LNCAP (cell line): Measurements from ENCODE around the gene MYO1B.

ENCODE experiments used
- TF ChIP-seq, protein P1 (sequence below): fragments of 450-650 bp; IDR thresholded peaks from 2 replicates; pipeline ENCODE4 v1.5.1; 2017; ENCODE audit warnings: mild to moderate bottlenecking

The MYO1B gene

DNA sequence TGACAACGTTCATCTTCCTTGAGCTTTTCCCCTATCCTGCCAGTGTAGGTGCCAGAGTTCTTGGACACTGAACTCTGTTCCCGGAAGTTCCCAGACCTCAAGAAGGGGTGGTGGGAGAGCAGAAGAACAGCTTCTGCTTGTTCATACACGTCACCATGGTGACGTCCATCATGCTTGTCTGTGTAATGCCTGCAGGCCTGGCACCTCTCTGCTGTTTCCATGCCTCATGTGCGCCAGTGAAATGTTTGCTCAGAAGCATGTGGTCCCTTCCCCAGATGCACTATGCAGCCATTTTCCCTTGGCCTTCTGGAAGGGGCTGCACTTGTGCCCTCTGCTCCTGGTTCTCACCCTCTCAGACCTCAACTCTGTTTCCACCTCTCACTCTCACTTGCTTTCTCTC lies 221.9 kb downstream of the MYO1B start:
- TF ChIP-seq, protein P1, sequence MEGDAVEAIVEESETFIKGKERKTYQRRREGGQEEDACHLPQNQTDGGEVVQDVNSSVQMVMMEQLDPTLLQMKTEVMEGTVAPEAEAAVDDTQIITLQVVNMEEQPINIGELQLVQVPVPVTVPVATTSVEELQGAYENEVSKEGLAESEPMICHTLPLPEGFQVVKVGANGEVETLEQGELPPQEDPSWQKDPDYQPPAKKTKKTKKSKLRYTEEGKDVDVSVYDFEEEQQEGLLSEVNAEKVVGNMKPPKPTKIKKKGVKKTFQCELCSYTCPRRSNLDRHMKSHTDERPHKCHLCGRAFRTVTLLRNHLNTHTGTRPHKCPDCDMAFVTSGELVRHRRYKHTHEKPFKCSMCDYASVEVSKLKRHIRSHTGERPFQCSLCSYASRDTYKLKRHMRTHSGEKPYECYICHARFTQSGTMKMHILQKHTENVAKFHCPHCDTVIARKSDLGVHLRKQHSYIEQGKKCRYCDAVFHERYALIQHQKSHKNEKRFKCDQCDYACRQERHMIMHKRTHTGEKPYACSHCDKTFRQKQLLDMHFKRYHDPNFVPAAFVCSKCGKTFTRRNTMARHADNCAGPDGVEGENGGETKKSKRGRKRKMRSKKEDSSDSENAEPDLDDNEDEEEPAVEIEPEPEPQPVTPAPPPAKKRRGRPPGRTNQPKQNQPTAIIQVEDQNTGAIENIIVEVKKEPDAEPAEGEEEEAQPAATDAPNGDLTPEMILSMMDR = no peak

DNA sequence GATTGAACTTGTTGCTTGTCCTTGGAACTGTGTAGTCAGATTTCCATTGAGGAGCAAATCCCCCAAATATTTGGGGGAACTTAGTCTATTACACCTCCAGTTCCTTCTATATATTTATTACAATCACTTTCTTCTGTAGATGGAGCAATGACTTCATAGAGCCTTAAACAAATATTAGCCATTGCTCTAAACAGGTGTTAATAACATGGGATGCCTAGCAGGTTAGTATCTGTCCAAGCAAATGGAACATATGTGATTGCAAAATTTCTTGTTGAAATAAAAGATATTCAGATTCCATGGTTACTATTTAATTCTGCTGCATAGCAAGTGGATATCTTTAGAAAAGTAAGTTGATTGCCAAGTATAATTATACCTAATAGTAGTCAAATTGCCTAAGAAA lies 225.1 kb downstream of the MYO1B start:
- TF ChIP-seq, protein P1 = no peak

DNA sequence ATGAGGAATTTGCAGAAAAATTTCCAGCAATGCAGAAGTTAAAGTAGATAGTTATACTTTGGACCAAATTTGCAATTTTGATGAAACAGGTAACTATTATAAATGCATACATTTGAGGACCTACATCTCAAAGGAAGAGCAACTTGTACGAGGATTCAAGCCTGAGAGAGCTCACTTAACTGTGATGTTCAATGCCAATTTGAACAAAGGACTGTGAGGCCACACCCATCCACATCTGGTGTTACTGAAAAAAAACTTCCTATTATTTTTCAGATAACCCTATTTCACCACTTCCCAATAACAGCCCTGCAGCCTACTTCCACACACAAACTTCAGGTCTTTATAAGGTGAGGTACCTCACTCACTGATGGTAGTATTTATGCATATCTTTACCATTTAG lies 229.3 kb downstream of the MYO1B start:
- TF ChIP-seq, protein P1 = no peak
